NT2/D1 (cell line): ENCODE results near the gene PRKG1.

Experiments
- DNase-seq: peaks from one replicate; pipeline ENCODE4 v3.0.0-alpha.2; 2011; ENCODE audit warnings: low read depth, low spot score
- H3K27me3 ChIP-seq: 2 replicates; pipeline ENCODE4 v1.6.0; 2011; ENCODE audit warnings: mild to moderate bottlenecking; ENCODE audit not compliant: insufficient read length, insufficient read depth
- H3K36me3 ChIP-seq: 2 replicates; pipeline ENCODE4 v1.6.1; 2011; ENCODE audit warnings: mild to moderate bottlenecking, low read length, mixed read lengths; ENCODE audit not compliant: insufficient read depth, insufficient read length
- H3K4me1 ChIP-seq: 2 replicates; pipeline ENCODE4 v1.5.1; 2011; ENCODE audit not compliant: insufficient read depth, insufficient read length
- H3K4me3 ChIP-seq: 2 replicates; pipeline ENCODE4 v1.5.1; 2011; ENCODE audit warnings: low read depth; ENCODE audit not compliant: insufficient read length
- H3K9ac ChIP-seq: 2 replicates; pipeline ENCODE4 v1.6.0; 2011; ENCODE audit warnings: low read depth; ENCODE audit not compliant: insufficient read length
- H3K9me3 ChIP-seq: 2 replicates; pipeline ENCODE4 v1.5.1; 2011; ENCODE audit warnings: mild to moderate bottlenecking, low read length; ENCODE audit not compliant: insufficient read depth
- SUZ12 ChIP-seq: IDR thresholded peaks from 2 replicates; pipeline ENCODE4 v1.6.1; 2011; ENCODE audit not compliant: insufficient read length, insufficient read depth; ENCODE audit errors: extremely low read depth
- YY1 ChIP-seq: IDR thresholded peaks from 2 replicates; pipeline ENCODE4 v1.6.1; 2011; ENCODE audit not compliant: insufficient read length, insufficient read depth
- ZNF274 ChIP-seq: IDR thresholded peaks from 2 replicates; pipeline ENCODE4 v1.6.1; 2011; ENCODE audit warnings: mild to moderate bottlenecking, low read depth, low read length

The PRKG1 gene

DNA sequence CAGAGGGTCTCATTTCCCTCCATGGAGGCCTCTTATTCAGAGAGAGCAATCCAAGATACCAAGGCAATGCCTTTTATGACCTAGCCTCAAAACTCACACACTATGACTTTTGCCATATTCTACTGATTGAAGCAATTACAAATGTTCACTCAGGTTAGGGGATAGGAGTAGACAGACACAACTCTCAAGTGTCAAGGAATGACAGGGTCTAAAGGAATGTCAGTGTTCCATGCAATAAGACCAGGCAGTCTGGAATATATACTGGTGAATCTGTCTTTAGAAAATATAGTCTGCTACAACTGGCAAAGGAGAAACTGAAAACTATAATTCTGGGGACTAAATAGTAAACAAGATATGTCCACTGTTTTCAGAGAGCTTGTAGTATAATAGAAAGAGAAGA lies 283.9 kb downstream of the PRKG1 start:
- H3K27me3 ChIP-seq: no peaks in the 10 kb centered on the region
- TF ChIP-seq SUZ12 (no peak), YY1 (no peak), ZNF274 (no peak)
- no peak overlapping the region for H3K9ac ChIP-seq
- no peaks in the 10 kb centered on the region for H3K4me1 ChIP-seq
- no peaks in the 10 kb centered on the region for H3K36me3 ChIP-seq
- H3K9me3 ChIP-seq: no peaks in the 10 kb centered on the region
- H3K4me3 ChIP-seq: no peak overlapping the region
- no peak for DNase-seq

DNA sequence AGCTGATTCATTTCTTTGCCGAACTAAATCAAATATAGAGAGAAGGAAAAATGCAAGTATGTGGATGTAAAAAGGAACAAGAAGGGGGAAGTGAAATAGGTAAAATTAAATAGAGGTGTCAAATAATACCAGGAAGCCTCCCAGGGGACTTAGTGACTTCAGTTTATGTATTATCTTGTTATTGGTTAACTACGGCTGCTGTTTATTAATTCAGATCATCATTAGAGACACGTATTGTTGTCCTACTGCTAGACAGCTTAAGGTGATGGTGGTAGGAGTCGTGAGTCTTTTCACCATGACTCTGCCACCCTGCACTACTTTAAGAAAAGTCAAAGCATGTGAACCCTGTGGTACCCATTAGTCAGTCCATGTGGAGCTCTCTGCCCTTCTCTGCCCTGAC lies 289.1 kb downstream of the PRKG1 start:
- TF ChIP-seq SUZ12: no peak
- TF ChIP-seq YY1: no peak
- TF ChIP-seq ZNF274: no peak
- Histone ChIP-seq H3K36me3 (no peaks in the 10 kb centered on the region), H3K4me1 (no peaks in the 10 kb centered on the region), H3K9ac (no peak overlapping the region), H3K9me3 (no peaks in the 10 kb centered on the region), H3K27me3 (no peaks in the 10 kb centered on the region), H3K4me3 (no peak overlapping the region)
- DNase-seq: no peak

DNA sequence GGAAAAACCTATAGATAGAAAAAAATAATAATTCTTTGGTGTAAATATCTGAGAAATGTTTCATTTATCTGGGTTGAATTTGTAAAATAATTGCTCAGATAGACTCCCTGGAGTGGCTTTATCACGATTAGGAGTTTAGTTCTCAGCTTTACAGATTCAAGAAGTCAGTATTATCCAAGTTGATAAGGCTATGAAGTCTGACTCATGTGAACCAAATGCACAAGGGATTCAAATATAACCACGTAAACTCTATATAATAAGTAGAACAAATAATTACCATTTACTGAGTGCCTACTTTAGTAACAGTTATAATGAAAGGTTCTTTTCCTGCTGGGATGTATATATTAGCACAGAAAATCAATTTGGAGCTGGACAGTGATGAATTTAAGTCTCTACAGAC lies 290.4 kb downstream of the PRKG1 start:
- Histone ChIP-seq H3K9me3 (no peaks in the 10 kb centered on the region), H3K9ac (no peak overlapping the region)
- no peak for TF ChIP-seq SUZ12
- TF ChIP-seq YY1: no peak
- no peak for TF ChIP-seq ZNF274

DNA sequence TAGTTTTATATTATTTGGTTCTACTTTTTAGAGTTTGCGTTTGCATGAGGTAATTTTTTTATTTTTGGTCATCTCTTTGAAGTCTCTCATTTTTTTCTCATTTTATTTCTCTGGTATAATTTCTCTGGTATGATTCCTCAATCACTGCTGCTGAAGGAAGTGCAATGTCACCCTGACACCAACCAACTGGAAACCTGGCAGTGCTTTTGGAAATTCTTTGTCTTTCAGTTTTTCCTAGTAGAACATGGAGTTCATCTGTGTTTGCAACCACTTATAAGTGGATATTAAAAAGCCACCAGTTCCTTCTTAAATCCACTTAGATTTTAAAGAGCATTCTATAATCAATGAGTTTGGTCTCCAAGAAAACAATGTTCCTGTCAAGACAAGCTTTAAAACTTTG lies 291.8 kb downstream of the PRKG1 start:
- no peak for DNase-seq
- no peaks in the 10 kb centered on the region for H3K9me3 ChIP-seq
- no peaks in the 10 kb centered on the region for H3K27me3 ChIP-seq
- no peak for TF ChIP-seq YY1
- no peak for TF ChIP-seq ZNF274
- TF ChIP-seq SUZ12: no peak
- no peak overlapping the region for H3K9ac ChIP-seq
- no peaks in the 10 kb centered on the region for H3K4me1 ChIP-seq
- no peak overlapping the region for H3K4me3 ChIP-seq
- no peaks in the 10 kb centered on the region for H3K36me3 ChIP-seq

More for the DNA sequence above, 290.4 kb downstream of the PRKG1 start:
- Histone ChIP-seq H3K36me3 (no peaks in the 10 kb centered on the region), H3K4me1 (no peaks in the 10 kb centered on the region), H3K4me3 (no peak overlapping the region), H3K27me3 (no peaks in the 10 kb centered on the region)
- no peak for DNase-seq

DNA sequence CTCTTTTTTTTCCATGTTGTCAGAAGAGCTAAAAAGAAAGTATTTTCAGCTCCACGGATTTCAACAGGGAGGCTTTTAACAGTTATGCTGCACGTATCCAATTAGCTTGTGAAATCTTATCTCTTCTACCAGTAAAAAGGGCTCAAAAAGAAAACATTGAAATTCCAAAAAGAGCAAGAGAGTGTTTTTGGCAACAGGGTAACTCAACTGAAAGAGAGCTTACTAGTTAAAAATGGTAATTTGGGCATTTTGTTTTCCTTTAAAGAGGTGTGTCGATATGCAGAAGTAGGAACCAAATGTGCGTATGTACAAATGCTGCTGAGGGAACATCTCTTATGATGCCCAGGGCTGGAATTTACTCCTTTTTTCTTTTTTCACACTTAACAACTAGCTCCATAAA lies 292.8 kb downstream of the PRKG1 start:
- Histone ChIP-seq H3K9ac (no peak overlapping the region), H3K27me3 (no peaks in the 10 kb centered on the region), H3K4me3 (no peak overlapping the region), H3K4me1 (no peaks in the 10 kb centered on the region), H3K9me3 (no peaks in the 10 kb centered on the region), H3K36me3 (no peaks in the 10 kb centered on the region)
- no peak for TF ChIP-seq SUZ12
- TF ChIP-seq ZNF274: no peak
- no peak for TF ChIP-seq YY1
- DNase-seq: no peak

DNA sequence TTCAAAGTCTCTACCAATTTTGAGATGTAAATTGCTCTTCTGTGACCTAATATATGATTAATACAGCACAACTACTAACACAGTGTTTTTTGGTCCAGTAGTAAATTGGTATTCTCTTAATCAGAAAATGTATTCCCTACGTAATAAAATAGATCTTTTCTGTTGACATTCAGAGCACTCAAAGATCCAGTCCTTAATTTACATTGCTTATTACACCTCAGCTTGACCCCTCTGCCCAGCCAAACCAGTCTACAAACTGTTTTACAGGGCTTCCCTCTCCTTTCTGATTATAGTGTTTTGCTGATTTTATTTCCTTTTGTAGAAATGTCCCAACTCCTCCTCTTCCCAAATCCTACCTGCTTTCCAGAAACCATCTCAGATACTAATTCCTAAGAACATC lies 293.4 kb downstream of the PRKG1 start:
- TF ChIP-seq SUZ12 (no peak), YY1 (no peak), ZNF274 (no peak)
- Histone ChIP-seq H3K4me1 (no peaks in the 10 kb centered on the region), H3K9ac (no peak overlapping the region), H3K9me3 (no peaks in the 10 kb centered on the region), H3K36me3 (no peaks in the 10 kb centered on the region), H3K4me3 (no peak overlapping the region), H3K27me3 (no peaks in the 10 kb centered on the region)
- DNase-seq: no peak

DNA sequence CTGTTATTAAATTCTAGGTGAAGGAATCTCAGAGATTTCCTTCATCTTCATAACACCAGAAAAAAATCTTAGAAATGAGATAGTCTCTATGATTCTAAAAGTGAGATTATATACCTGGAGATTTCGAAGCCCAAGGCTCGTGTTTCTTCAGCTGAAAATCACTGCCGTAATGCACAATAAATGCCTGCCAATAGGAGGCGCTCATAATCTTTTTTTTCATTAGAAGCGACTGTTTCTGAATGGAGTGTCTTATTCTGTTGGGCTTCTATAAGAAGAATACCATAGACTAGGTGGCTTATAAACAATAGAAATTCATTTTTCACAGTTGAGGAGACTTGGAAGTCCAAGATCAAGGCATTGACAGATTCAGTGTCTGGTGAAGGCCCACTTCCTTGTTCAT lies 294.7 kb downstream of the PRKG1 start:
- Histone ChIP-seq H3K4me1 (no peaks in the 10 kb centered on the region), H3K9ac (no peak overlapping the region), H3K9me3 (no peaks in the 10 kb centered on the region), H3K27me3 (no peaks in the 10 kb centered on the region), H3K36me3 (no peaks in the 10 kb centered on the region), H3K4me3 (no peak overlapping the region)
- DNase-seq: no peak
- no peak for TF ChIP-seq ZNF274
- no peak for TF ChIP-seq YY1
- TF ChIP-seq SUZ12: no peak

DNA sequence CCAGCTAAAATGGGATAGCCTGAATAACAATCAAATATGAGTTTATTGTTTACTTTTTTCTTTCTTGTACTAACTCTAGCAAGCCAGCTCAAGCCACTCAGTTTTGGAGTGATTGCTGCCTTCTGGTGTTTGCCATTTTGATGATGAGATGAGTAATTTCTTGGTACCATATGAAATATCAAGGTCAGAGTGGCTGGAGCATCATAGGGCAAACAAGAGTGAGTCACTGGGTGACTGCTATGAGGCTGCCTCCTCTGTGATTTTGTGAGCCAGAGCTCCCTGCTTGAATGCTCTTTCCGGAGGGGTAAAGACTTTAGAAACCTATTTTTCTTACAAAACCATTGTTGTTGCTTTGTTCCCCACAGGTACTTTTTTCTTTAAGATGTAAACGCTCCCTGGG lies 295.6 kb downstream of the PRKG1 start:
- Histone ChIP-seq H3K27me3 (no peaks in the 10 kb centered on the region), H3K9me3 (no peaks in the 10 kb centered on the region), H3K9ac (no peak overlapping the region), H3K4me1 (no peaks in the 10 kb centered on the region), H3K4me3 (no peak overlapping the region), H3K36me3 (no peaks in the 10 kb centered on the region)
- no peak for DNase-seq
- TF ChIP-seq SUZ12 (no peak), ZNF274 (no peak), YY1 (no peak)
